K562 (cell line): ENCODE results near the gene USP37.

Experiments used
- CHD7 ChIP-seq: fragments of 200-600 bp; sonication (generic); IDR thresholded peaks from one replicate; pipeline ENCODE4 v1.6.1; 2012; ENCODE audit warnings: mild to moderate bottlenecking, low read depth, low read length, inconsistent platforms
- CTCF ChIP-seq, 3 experiments: IDR thresholded peaks in 2 of 3; conservative IDR thresholded peaks in 1 of 3; 2 replicates each; pipeline ENCODE4 v1.5.1; 2011 to 2012; ENCODE audit warnings: low read length in 3 of 3, mild to moderate bottlenecking in 3 of 3, control low read depth in 2 of 3, improper control_type of control experiment in 1 of 3, inconsistent platforms in 1 of 3, low read depth in 1 of 3, mixed read lengths in 1 of 3, moderate library complexity in 1 of 3; ENCODE audit not compliant: insufficient read depth in 2 of 3
- MYC ChIP-seq, 2 experiments: fragments of 250-450 bp in 1 of 2; sonication (Bioruptor Pico) in 1 of 2; IDR thresholded peaks; 2 replicates each; pipeline versions ENCODE4 v1.5.1 to v1.6.1; 2012 to 2021; ENCODE audit warnings: low read depth in 2 of 2, borderline replicate concordance in 1 of 2, improper control_type of control experiment in 1 of 2, low read length in 1 of 2, mild to moderate bottlenecking in 1 of 2, moderate library complexity in 1 of 2
- ZNF512 ChIP-seq: IDR thresholded peaks from 2 replicates; pipeline ENCODE4 v1.6.1; 2016; ENCODE audit warnings: missing genetic modification characterization, missing compliant biosample characterization
- ZZZ3 ChIP-seq: fragments of 450-650 bp; IDR thresholded peaks from 2 replicates; pipeline ENCODE4 v1.6.1; 2016; ENCODE audit warnings: antibody characterized with exemption, mild to moderate bottlenecking, moderate library complexity

GRCh38 chr2:218445602-218446001 lies 122.5 kb downstream of the USP37 start:
- TF ChIP-seq ZNF512 (no peak), CTCF (IDR thresholded peaks at IDR 0.05 in 2 of 3, conservative IDR thresholded peaks at IDR 0.05 in 1 of 3; ENCODE audit: insufficient read depth in 2 of 3, low read depth in 1 of 3, low read length in 3 of 3) (no peak), MYC (IDR thresholded peaks at IDR 0.05; ENCODE audit: low read depth, low read length) (no peak), MYC (CRISPR knock-in tag; IDR thresholded peaks at IDR 0.05; ENCODE audit: borderline replicate concordance, low read depth) (no peak), CHD7 (no peak), ZZZ3 (no peak)
